H1 (cell line): Measurements from ENCODE around the gene FUT4. TPM values are rescaled to one million over a fixed set of nuclear protein-coding genes. Genes with fewer than 3 reads are reported as not detected.

ENCODE experiments used
- CTCF ChIA-PET: fragments of 300-600 bp; sonication (Branson Sonifier 250); formaldehyde crosslinking; loops from one replicate; lab custom pipeline; 2021; ENCODE audit not compliant: partially characterized antibody; lab: Charles Lee
- POLR2A ChIA-PET: fragments of 300-600 bp; sonication (Branson Sonifier 250); formaldehyde crosslinking; loops from one replicate; lab custom pipeline; 2021; ENCODE audit warnings: inconsistent platforms; ENCODE audit not compliant: partially characterized antibody; lab: Charles Lee
- DNase-seq, 2 experiments: peaks; one replicate each; pipeline versions ENCODE4 v3.0.0 to v3.0.0-alpha.2; 2010 to 2022; ENCODE audit warnings: low spot score in 2 of 2, low read depth in 1 of 2, mixed read lengths in 1 of 2
- FAIRE-seq: peaks from 2 replicates; lab custom pipeline; 2011; peaks lifted over from hg19 to GRCh38; lab: Jason Lieb, UNC
- H2AFZ ChIP-seq: 2 replicates; pipeline ENCODE4 v1.8.1; 2012; ENCODE audit warnings: low read length, inconsistent platforms
- H2AK5ac ChIP-seq: 2 replicates; pipeline ENCODE4 v1.6.1; 2013; ENCODE audit warnings: low read depth, low read length
- H2BK120ac ChIP-seq: replicated peaks from 2 replicates; pipeline ENCODE3; 2013; ENCODE audit warnings: low read depth, low read length, inconsistent platforms
- H2BK12ac ChIP-seq: 2 replicates; pipeline ENCODE4 v1.6.1; 2013; ENCODE audit warnings: low read depth, low read length
- H2BK15ac ChIP-seq: 2 replicates; pipeline ENCODE4 v1.6.1; 2013; ENCODE audit warnings: low read length
- H2BK20ac ChIP-seq: 2 replicates; pipeline ENCODE4 v1.6.1; 2013; ENCODE audit warnings: low read length
- H2BK5ac ChIP-seq: 2 replicates; pipeline ENCODE4 v1.6.1; 2013; ENCODE audit warnings: low read depth, low read length
- H3K14ac ChIP-seq: 2 replicates; pipeline ENCODE4 v1.6.1; 2013; ENCODE audit warnings: inconsistent platforms; ENCODE audit not compliant: insufficient read length
- H3K18ac ChIP-seq: 2 replicates; pipeline ENCODE4 v1.6.1; 2013; ENCODE audit warnings: low read length; ENCODE audit errors: extremely low read depth
- H3K23ac ChIP-seq: 2 replicates; pipeline ENCODE4 v1.6.1; 2013; ENCODE audit warnings: inconsistent platforms; ENCODE audit not compliant: insufficient read length
- H3K23me2 ChIP-seq: 2 replicates; pipeline ENCODE4 v1.6.1; 2013; ENCODE audit warnings: low read depth, low read length
- H3K27ac ChIP-seq: 2 replicates; pipeline ENCODE4 v1.6.1; 2011; ENCODE audit warnings: low read depth, low read length, inconsistent platforms
- H3K27me3 ChIP-seq, 4 experiments: replicated peaks in 1 of 4; 1 replicate in 1 of 4; 2 replicates in 3 of 4; pipeline versions ENCODE4 v1.6.1 to v1.8.1; 2011 to 2013; ENCODE audit warnings: low read length in 3 of 4, mild to moderate bottlenecking in 3 of 4, inconsistent platforms in 2 of 4, mixed read lengths in 2 of 4, moderate library complexity in 1 of 4; ENCODE audit not compliant: control insufficient read depth in 3 of 4, insufficient read depth in 3 of 4; ENCODE audit errors: extremely low read depth in 1 of 4
- H3K36me3 ChIP-seq, 4 experiments: 2 replicates each; pipeline versions ENCODE4 v1.6.1 to v1.8.1; 2011 to 2013; ENCODE audit warnings: mild to moderate bottlenecking in 4 of 4, low read length in 3 of 4, moderate library complexity in 2 of 4, control low read depth in 1 of 4, inconsistent platforms in 1 of 4; ENCODE audit not compliant: insufficient read depth in 4 of 4, control insufficient read depth in 2 of 4
- H3K4ac ChIP-seq: replicated peaks from 2 replicates; pipeline ENCODE3; 2013; ENCODE audit warnings: low read length, low read depth, mixed read lengths, inconsistent platforms; ENCODE audit not compliant: insufficient read length
- H3K4me1 ChIP-seq, 4 experiments: replicated peaks in 1 of 4; 1 replicate in 1 of 4; 2 replicates in 3 of 4; pipeline versions ENCODE4 v1.6.1 to v1.8.1; 2011 to 2013; ENCODE audit warnings: low read length in 3 of 4, inconsistent platforms in 2 of 4, mixed read lengths in 1 of 4; ENCODE audit not compliant: insufficient read depth in 4 of 4, control insufficient read depth in 3 of 4
- H3K4me2 ChIP-seq, 2 experiments: 2 replicates each; pipeline versions ENCODE4 v1.6.1 to v1.8.1; 2011 to 2013; ENCODE audit warnings: low read depth in 2 of 2, low read length in 2 of 2, control low read depth in 1 of 2, inconsistent platforms in 1 of 2, mild to moderate bottlenecking in 1 of 2; ENCODE audit not compliant: insufficient read depth in 1 of 2
- H3K4me3 ChIP-seq, 4 experiments: fragments of 200-600, 300-600 bp in 1 of 4; sonication (generic), shearing (Covaris generic), sonication (Bioruptor Twin) in 1 of 4; 2 replicates each; pipeline versions ENCODE4 v1.5.1 to v1.8.1; 2011 to 2016; ENCODE audit warnings: low read length in 4 of 4, low read depth in 3 of 4, control low read depth in 2 of 4, inconsistent platforms in 2 of 4, mild to moderate bottlenecking in 2 of 4, mixed read lengths in 1 of 4, moderate library complexity in 1 of 4; ENCODE audit not compliant: insufficient read depth in 2 of 4; ENCODE audit errors: extremely low read depth in 1 of 4
- H3K56ac ChIP-seq: replicated peaks from 2 replicates; pipeline ENCODE3; 2013; ENCODE audit warnings: low read depth, mild to moderate bottlenecking, mixed read lengths, low read length, inconsistent platforms; ENCODE audit not compliant: insufficient read length
- H3K79me1 ChIP-seq: 2 replicates; pipeline ENCODE4 v1.6.1; 2013; ENCODE audit warnings: low read depth, low read length, control low read depth
- H3K79me2 ChIP-seq, 2 experiments: 2 replicates each; pipeline versions ENCODE4 v1.6.1 to v1.8.1; 2012 to 2013; ENCODE audit warnings: low read length in 2 of 2, mild to moderate bottlenecking in 2 of 2, inconsistent platforms in 1 of 2; ENCODE audit not compliant: insufficient read depth in 2 of 2, control insufficient read depth in 1 of 2
- H3K9ac ChIP-seq, 4 experiments: replicated peaks in 1 of 4; 1 replicate in 1 of 4; 2 replicates in 3 of 4; pipeline versions ENCODE4 v1.6.1 to v1.8.1; 2011 to 2013; ENCODE audit warnings: low read depth in 3 of 4, low read length in 3 of 4, control low read depth in 2 of 4, mild to moderate bottlenecking in 2 of 4, moderate library complexity in 2 of 4, inconsistent platforms in 1 of 4; ENCODE audit errors: extremely low read depth in 1 of 4
- H3K9me3 ChIP-seq, 2 experiments: 2 replicates each; pipeline versions ENCODE4 v1.6.1 to v1.8.1; 2012 to 2013; ENCODE audit warnings: mild to moderate bottlenecking in 2 of 2, moderate library complexity in 2 of 2, control low read depth in 1 of 2, inconsistent platforms in 1 of 2, low read depth in 1 of 2, low read length in 1 of 2, mixed read lengths in 1 of 2; ENCODE audit not compliant: insufficient read depth in 2 of 2
- H4K20me1 ChIP-seq, 2 experiments: replicated peaks in 1 of 2; 2 replicates each; pipeline versions ENCODE3 to v1.8.1; 2011 to 2013; ENCODE audit warnings: inconsistent platforms in 2 of 2, low read length in 2 of 2, mild to moderate bottlenecking in 1 of 2; ENCODE audit not compliant: insufficient read depth in 2 of 2, control insufficient read depth in 1 of 2
- H4K5ac ChIP-seq: 2 replicates; pipeline ENCODE4 v1.6.1; 2013; ENCODE audit warnings: low read length, low read depth, mixed read lengths, inconsistent platforms; ENCODE audit not compliant: insufficient read length
- H4K8ac ChIP-seq: 2 replicates; pipeline ENCODE4 v1.8.0; 2013; ENCODE audit warnings: mild to moderate bottlenecking, moderate library complexity, low read length, inconsistent platforms; ENCODE audit not compliant: insufficient read depth; ENCODE audit errors: extremely low read depth
- H4K91ac ChIP-seq: replicated peaks from 2 replicates; pipeline ENCODE3; 2013; ENCODE audit warnings: low read length, mixed read lengths, inconsistent platforms; ENCODE audit not compliant: insufficient read length
- RXRA ChIP-seq: IDR thresholded peaks from 2 replicates; pipeline ENCODE4 v1.6.1; 2011; ENCODE audit warnings: low read depth, mild to moderate bottlenecking, low read length, moderate library complexity; ENCODE audit not compliant: insufficient read depth
- WGBS, 2 experiments: shearing (Covaris generic) in 1 of 2; methylation state at CpG; one replicate each; pipeline versions ENCODE4 v1.1.6 to v1.1.7; 2013 to 2015; ENCODE audit warnings: low lambda C conversion rate in 2 of 2, mixed read lengths in 2 of 2, inconsistent platforms in 1 of 2, low coverage in 1 of 2, missing lambda C conversion rate in 1 of 2; ENCODE audit not compliant: insufficient replicate concordance in 2 of 2, insufficient coverage in 1 of 2, insufficient read length in 1 of 2; ENCODE audit errors: extremely low coverage in 1 of 2, missing lambda C conversion rate in 1 of 2; 5-methylcytosine and 5-hydroxymethylcytosine counted together
- polyA plus RNA-seq, 7 experiments: library from polyadenylated mRNA; depleted of rRNA in 3 of 7; stranded (reverse) in 5 of 7; unstranded in 2 of 7; fragments of >200 nt in 5 of 7; fragments of 200-250 nt in 2 of 7; gene quantifications; 1 replicate in 5 of 7; 2 replicates in 1 of 7; 4 replicates in 1 of 7; pipeline versions ENCODE4 v1.2.1 to v1.2.3, GENCODE V29; 2011 to 2013; ENCODE audit warnings: missing spikeins in 2 of 7, mixed read lengths in 2 of 7
- total RNA-seq: library from RNA; stranded (reverse); fragmentation: NEBNext Ultra II Directional; extraction: Animal tissue kit (Norgen Biotek cat#: 25700); gene quantifications from 2 replicates; pipeline ENCODE4 v1.2.1, GENCODE V29; 2021

FUT4 gene
- total and polyA plus RNA-seq, 2 of the 8 experiments (the other 6 are each of a cell fraction or from before 2014, with no cell fraction given): 2.6 to 8.0 TPM

DNA sequence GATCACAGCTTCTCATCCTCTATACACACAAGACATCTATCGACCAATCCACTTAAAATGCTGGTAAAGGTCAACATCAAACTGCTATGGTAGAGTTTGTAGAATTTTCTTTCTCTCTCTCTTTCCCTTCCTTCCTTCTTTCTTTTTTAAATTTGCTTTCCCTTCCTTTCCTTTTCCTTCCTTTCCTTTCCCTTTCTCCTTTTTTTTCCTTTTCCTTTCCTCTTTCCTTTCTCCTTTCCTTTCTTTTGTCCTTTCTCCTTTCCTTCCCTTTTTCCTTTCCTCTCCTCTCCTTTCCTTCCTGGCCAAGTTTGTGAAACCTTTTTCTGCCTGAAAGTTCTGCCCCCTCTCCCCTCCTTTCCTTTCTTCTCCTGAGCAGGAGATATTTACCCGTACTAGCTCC is 28.3 kb upstream of the FUT4 start:
- Histone ChIP-seq H2BK20ac (no peak overlapping the region), H3K27ac (no peak overlapping the region), H3K18ac (no peak overlapping the region), H4K20me1 (peaks cover 0 to 2% of the 10 kb centered on the region in 2 experiments), H2BK5ac (no peak overlapping the region), H3K4me1 (peaks cover 0 to 4% (median 0%) of the 10 kb centered on the region in 4 experiments; a peak in 2 of 7 replicates), H3K23me2 (peaks cover 9% of the 10 kb centered on the region), H3K9ac (no peak overlapping the region), H2BK120ac (no peak overlapping the region), H3K23ac (no peak overlapping the region), H3K27me3 (peaks cover 0 to 14% (median 13%) of the 10 kb centered on the region in 4 experiments; a peak in 5 of 7 replicates), H4K91ac (no peak overlapping the region), H3K36me3 (no peaks in the 10 kb centered on the region), H3K14ac (no peak overlapping the region), H2AK5ac (no peak overlapping the region), H3K79me1 (no peaks in the 10 kb centered on the region; the same call in 1 of the 2 replicates), H4K8ac (no peak overlapping the region), H3K4me3 (no peak overlapping the region), H3K4me2 (no peak overlapping the region), H2BK15ac (no peak overlapping the region), H3K56ac (no peak overlapping the region), H3K4ac (no peak overlapping the region), H4K5ac (no peak overlapping the region), H2BK12ac (no peak overlapping the region), H2AFZ (no peak overlapping the region), H3K79me2 (no peaks in the 10 kb centered on the region), H3K9me3 (no peaks in the 10 kb centered on the region)
- FAIRE-seq (no peak), DNase-seq (no peak)
- TF ChIP-seq RXRA: no peak
- WGBS, 2 experiments: 85% methylated on average over 2 of the region's 2 CpGs; no CpG with 5 or more reads in 1 of the 2 experiments
- ChIA-PET CTCF (interaction anchor here (1.0 to 2.8 kb wide), 3 partner anchors 11 to 209 kb away, joined by 3 to 10 read pairs (median 3); no protein-coding TSS in a partner anchor), POLR2A (no interaction called here)
